BLaER1 treated with 17β-estradiol and CSF1 and Interleukin-3, amounts not matched to agents 10 nM and 100 nM (cell line): ENCODE measurements around the gene BCKDHB.
A peak's percentile ranks its signal among the peaks of the same experiment; 100 is the strongest.
"Not testable (repeated sequence)": the region's sequence is repeated elsewhere in the genome, so short reads cannot be mapped to it uniquely, and the experiment has no call there.

Source experiments
- H3K27ac ChIP-seq, 11 experiments: shearing (Covaris generic); formaldehyde crosslinking; 2 replicates each; pipeline ENCODE4 v1.8.1; 2022
- H3K27me3 ChIP-seq, 11 experiments: shearing (Covaris generic); formaldehyde crosslinking; 2 replicates each; pipeline ENCODE4 v1.8.1; 2022
- H3K36me3 ChIP-seq, 11 experiments: shearing (Covaris generic); formaldehyde crosslinking; 2 replicates each; pipeline ENCODE4 v1.8.1; 2022
- H3K4me1 ChIP-seq, 10 experiments: shearing (Covaris generic); formaldehyde crosslinking; 2 replicates each; pipeline ENCODE4 v1.8.1; 2022
- H3K4me2 ChIP-seq, 11 experiments: shearing (Covaris generic); formaldehyde crosslinking; 2 replicates each; pipeline ENCODE4 v1.8.1; 2022
- H3K4me3 ChIP-seq, 10 experiments: shearing (Covaris generic); formaldehyde crosslinking; 2 replicates each; pipeline ENCODE4 v1.8.1; 2022
- H3K9ac ChIP-seq, 11 experiments: shearing (Covaris generic); formaldehyde crosslinking; 2 replicates each; pipeline ENCODE4 v1.8.1; 2022
- H3K9me3 ChIP-seq, 11 experiments: shearing (Covaris generic); formaldehyde crosslinking; replicated peaks in 1 of 11; 2 replicates each; pipeline ENCODE4 v1.8.1; 2022
- H4K20me1 ChIP-seq, 11 experiments: shearing (Covaris generic); formaldehyde crosslinking; 2 replicates each; pipeline ENCODE4 v1.8.1; 2022
- Cebpa-rat ChIP-seq, 11 experiments: shearing (Covaris generic); IDR thresholded peaks; 2 replicates each; pipeline ENCODE4 v1.8.1; 2022

BCKDHB gene

DNA sequence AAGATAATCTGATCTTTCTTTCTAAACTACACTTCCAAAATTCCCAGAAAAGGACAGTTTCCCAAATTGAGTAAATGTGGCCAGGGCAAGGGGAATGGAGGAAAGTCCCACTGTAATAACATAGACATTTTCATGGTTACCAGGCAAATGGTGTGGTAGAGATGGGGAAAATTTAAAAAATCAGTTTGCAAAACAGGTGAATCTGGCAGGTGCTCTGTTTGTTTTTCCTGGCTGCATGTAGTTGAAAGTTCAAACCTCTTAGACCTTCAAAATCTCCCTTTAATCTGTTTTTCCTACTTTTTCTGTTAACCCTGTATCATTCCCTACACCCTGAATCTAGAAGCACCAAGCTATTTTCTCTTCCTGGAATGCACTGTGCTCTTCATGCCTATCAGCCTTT, 2.0 kb upstream of the BCKDHB start:
- Histone ChIP-seq H3K27me3 (no peaks in the 10 kb centered on the region), H3K27ac (no peak overlapping the region), H3K4me1 (no peaks in the 10 kb centered on the region)

DNA sequence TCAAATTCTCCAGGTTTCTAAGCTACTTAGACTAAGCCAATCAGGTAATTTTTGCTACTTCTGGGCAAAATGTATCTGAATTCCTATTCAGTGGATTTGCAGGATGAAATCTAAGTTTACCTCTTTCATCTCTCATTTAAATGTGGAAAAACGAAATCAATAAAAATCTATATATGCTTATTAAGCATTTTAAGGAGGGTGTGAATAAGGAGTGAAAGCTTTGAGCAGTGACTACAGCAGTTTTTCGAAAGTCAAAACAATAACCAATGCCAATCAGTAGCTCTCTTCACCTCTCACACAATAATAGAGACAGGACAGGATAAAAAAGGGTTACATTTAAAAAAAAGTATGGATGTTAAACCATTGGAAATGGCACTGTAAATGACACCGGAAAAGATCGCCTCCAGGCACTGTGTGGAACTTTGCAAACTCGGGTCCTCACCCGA, 476 bp upstream of the BCKDHB start:
- H3K4me2 ChIP-seq = peak overlapping the region; percentile 15 to 56 (median 44); a peak in 17 of 22 replicates
- H3K27ac ChIP-seq = peak overlapping the region in 5 of 11 experiments; percentile 29 to 37 (median 31); a peak in 5 of 22 replicates
- no peak for TF ChIP-seq Cebpa-rat (IDR thresholded peaks at IDR 0.05)
- H3K36me3 ChIP-seq = no peaks in the 10 kb centered on the region; a peak in 1 of 22 replicates
- no peaks in the 10 kb centered on the region for H3K9me3 ChIP-seq
- no peaks in the 10 kb centered on the region for H3K4me1 ChIP-seq
- H3K4me3 ChIP-seq = peak overlapping the region; percentile 40 to 80 (median 74); a peak in 19 of 20 replicates
- no peaks in the 10 kb centered on the region for H3K27me3 ChIP-seq
- peak overlapping the region in 3 of 11 experiments; percentile 28 to 46 (median 38); a peak in 2 of 22 replicates for H3K9ac ChIP-seq
- H4K20me1 ChIP-seq = no peaks in the 10 kb centered on the region

More for the DNA sequence above, 2.0 kb upstream of the BCKDHB start:
- no peak overlapping the region for H3K9ac ChIP-seq
- H3K36me3 ChIP-seq = no peaks in the 10 kb centered on the region
- no peak overlapping the region for H3K4me3 ChIP-seq
- no peak overlapping the region for H3K4me2 ChIP-seq
- no peaks in the 10 kb centered on the region for H3K9me3 ChIP-seq
- H4K20me1 ChIP-seq = no peaks in the 10 kb centered on the region
- TF ChIP-seq Cebpa-rat (IDR thresholded peaks at IDR 0.05) = no peak

DNA sequence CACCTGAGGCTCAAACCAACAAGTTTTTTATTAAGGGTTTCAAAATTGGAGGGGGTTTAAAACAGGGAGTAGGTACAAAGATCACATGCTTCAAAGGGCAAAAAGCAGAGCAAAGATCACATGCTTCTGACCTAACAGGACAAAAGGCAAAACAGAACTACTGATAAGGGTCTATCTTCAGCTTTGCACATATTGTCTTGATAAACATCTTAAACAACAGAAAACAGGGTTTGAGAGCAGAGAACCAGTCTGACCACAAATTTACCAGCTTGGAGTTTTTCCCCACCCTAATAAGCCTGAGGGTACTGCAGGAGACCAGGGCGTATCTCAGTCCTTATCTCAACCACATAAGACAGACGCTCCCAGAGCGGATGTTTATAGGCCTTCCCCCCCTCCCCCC, 16.1 kb downstream of the BCKDHB start:
- not testable (repeated sequence) for H3K9ac ChIP-seq, H3K27ac ChIP-seq, H3K4me1 ChIP-seq, H3K36me3 ChIP-seq, H3K27me3 ChIP-seq, H3K9me3 ChIP-seq, H3K4me3 ChIP-seq, H3K4me2 ChIP-seq, H4K20me1 ChIP-seq

DNA sequence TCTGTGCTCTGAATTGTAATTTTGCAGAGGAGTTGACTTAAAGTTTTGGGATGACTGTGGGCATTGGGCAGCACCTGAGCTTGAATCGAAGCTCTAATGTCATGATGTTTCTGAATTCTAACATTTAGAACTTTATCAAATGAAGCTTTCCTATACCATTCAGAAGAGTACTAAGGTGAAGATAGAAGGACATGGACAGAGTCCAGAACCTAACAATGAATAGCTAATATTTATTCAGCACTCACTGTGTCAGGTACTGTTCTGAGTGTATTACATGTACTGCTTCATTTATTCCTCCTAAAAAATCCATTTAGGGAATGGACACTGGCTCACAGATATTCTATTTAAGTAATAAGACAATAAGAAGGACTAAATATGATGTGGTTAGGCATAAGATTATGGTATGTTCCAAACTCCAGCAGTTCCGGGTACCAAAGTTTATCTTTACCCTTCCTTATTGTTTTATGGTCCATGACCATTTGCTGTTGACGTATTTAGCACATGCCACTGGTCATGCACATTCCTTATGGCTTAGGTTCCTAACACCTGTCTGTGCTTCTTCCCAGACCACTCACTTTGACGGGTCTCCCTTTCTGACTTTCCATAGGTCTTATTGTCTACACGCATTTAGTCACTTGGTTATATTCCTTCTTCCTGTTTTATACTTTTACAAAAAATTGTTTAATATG, 20.3 kb downstream of the BCKDHB start:
- Histone ChIP-seq H3K9me3 (0 out of 22 replicates have a peak, but pooled peaks cover 0 to 5% (median 0%) of the 10 kb centered on the region in 11 experiments), H3K4me3 (no peak overlapping the region), H3K27me3 (no peaks in the 10 kb centered on the region), H3K36me3 (no peaks in the 10 kb centered on the region; a peak in 1 of 22 replicates), H3K4me2 (no peak overlapping the region), H3K27ac (no peak overlapping the region), H3K4me1 (no peaks in the 10 kb centered on the region), H4K20me1 (no peaks in the 10 kb centered on the region), H3K9ac (no peak overlapping the region)
- no peak for TF ChIP-seq Cebpa-rat (IDR thresholded peaks at IDR 0.05)

DNA sequence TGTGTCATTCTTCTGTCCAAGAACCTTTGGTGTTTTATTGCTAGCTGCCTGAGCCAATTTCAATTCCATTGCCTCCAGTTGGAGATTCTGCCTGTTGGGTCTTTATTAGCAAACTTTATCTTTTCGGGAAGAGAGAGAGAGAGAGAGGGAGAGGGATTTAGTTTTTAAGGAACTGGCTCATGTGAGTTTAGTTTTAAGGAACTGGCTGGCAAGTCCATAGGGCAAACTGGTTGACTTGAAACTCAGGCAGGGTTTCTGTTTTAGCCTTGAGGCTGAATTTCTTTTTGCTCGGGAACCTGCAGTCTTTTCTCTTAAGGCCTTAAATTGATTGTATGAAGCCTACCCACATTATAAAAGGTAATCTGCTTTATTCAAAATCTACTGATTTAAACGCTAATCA, 23.0 kb downstream of the BCKDHB start:
- H3K9me3 ChIP-seq = no peaks in the 10 kb centered on the region
- H3K4me2 ChIP-seq = no peak overlapping the region
- no peak overlapping the region for H3K4me3 ChIP-seq
- no peak for TF ChIP-seq Cebpa-rat (IDR thresholded peaks at IDR 0.05)
- no peak overlapping the region for H3K9ac ChIP-seq
- H4K20me1 ChIP-seq = no peaks in the 10 kb centered on the region
- no peaks in the 10 kb centered on the region for H3K4me1 ChIP-seq
- H3K27me3 ChIP-seq = no peaks in the 10 kb centered on the region
- H3K36me3 ChIP-seq = no peaks in the 10 kb centered on the region; a peak in 1 of 22 replicates
- no peak overlapping the region for H3K27ac ChIP-seq

DNA sequence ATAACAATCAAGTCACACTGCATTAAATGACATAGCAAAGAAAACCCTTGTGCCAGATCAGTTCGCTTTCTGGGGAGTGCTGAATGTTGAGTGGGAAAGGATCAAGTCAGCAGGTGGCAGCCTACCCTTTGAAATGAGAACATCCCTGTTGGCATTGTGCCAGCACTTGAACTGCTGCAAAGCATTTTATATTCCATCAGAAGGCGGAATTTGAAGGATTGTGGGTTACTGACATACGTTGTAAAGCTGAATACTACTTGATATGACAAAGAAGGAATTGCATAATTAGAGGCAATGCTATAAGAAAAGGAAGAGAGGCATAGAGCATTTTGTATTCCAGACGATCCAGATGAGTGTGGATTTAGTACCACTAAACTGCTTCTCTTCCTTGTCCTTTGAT, 26.5 kb downstream of the BCKDHB start:
- Histone ChIP-seq H3K4me3 (no peak overlapping the region), H3K27ac (no peak overlapping the region), H3K9ac (no peak overlapping the region), H3K9me3 (no peaks in the 10 kb centered on the region), H3K4me2 (no peak overlapping the region), H3K27me3 (no peaks in the 10 kb centered on the region), H4K20me1 (no peaks in the 10 kb centered on the region), H3K4me1 (no peaks in the 10 kb centered on the region), H3K36me3 (no peaks in the 10 kb centered on the region; a peak in 1 of 22 replicates)
- no peak for TF ChIP-seq Cebpa-rat (IDR thresholded peaks at IDR 0.05)

DNA sequence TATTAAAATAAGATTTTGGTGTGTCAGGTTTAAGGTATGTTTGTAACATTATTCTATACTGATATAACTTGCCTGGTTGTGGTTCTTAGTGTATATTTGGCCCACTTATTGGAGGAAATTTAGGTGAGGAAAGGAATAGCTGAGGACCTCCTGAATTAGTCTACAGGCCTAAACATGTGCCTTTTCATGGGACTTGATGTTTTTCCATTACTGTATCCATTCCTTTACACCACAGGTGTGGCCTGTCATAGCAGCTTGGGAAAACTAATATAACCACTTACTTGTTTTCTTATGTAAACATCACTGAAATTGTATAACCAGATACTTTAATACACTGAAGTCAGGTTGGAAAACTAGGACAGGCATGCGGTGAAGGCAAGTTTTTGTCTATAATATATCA, 27.6 kb downstream of the BCKDHB start:
- no peak overlapping the region for H3K9ac ChIP-seq
- H3K36me3 ChIP-seq = no peaks in the 10 kb centered on the region; a peak in 1 of 22 replicates
- no peaks in the 10 kb centered on the region for H3K4me1 ChIP-seq
- H3K27me3 ChIP-seq = no peaks in the 10 kb centered on the region
- H3K27ac ChIP-seq = no peak overlapping the region
- H4K20me1 ChIP-seq = no peaks in the 10 kb centered on the region
- H3K4me3 ChIP-seq = no peak overlapping the region
- H3K9me3 ChIP-seq = no peaks in the 10 kb centered on the region
- no peak overlapping the region for H3K4me2 ChIP-seq
- no peak for TF ChIP-seq Cebpa-rat (IDR thresholded peaks at IDR 0.05)

DNA sequence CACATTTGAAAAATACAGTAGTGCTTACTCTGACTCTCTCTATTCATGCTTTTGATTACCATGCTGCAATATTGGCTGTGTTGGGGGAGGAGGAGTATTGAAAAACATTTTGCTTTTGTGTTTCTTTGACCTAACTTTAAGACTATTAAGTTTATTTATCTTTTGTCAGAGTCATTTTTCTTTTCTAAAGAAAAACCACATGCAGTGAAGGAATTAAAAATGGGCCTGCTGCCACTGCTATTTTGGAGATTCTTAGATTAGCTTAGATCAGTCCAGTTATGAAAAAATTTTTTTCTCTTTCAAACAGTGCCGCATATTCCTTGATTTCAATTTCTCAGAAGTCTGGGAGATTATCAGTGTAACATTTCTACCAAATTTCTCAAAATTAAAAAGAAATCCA, 36.1 kb downstream of the BCKDHB start:
- H3K4me1 ChIP-seq = no peaks in the 10 kb centered on the region
- no peak overlapping the region for H3K9ac ChIP-seq
- no peak overlapping the region for H3K4me3 ChIP-seq
- no peak overlapping the region for H3K4me2 ChIP-seq
- H3K9me3 ChIP-seq = no peaks in the 10 kb centered on the region
- no peaks in the 10 kb centered on the region for H3K36me3 ChIP-seq
- no peak overlapping the region for H3K27ac ChIP-seq
- no peaks in the 10 kb centered on the region for H4K20me1 ChIP-seq
- H3K27me3 ChIP-seq = no peaks in the 10 kb centered on the region
- TF ChIP-seq Cebpa-rat (IDR thresholded peaks at IDR 0.05) = no peak

DNA sequence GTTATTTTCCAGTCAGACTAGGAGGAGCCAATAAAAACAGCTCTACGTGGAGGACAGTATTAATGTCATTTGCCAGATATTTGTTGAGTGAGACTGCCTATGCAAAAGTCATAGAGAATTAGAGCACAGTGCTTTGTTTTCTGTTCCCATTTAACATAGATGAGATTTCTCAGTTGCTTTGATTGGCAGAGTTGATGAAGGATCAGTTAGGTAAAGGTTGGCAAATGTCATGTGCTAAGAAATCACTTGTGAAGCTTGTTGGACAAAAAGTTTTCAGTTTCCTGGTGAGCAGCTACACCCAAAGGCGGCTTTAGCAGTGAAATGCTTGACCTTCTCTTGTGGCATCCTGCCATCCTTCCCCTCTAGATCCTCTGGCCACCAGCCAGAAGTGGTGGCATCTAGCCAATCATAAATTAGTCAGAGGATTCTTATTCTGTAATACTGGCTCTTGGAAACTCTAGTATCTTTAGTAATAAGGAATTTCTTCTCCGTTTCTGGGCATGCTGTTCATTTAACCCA, 37.0 kb downstream of the BCKDHB start:
- Histone ChIP-seq H3K4me3 (no peak overlapping the region), H3K9me3 (no peaks in the 10 kb centered on the region), H3K27me3 (no peaks in the 10 kb centered on the region), H3K4me2 (no peak overlapping the region), H3K36me3 (no peaks in the 10 kb centered on the region), H3K27ac (no peak overlapping the region), H3K9ac (no peak overlapping the region), H3K4me1 (no peaks in the 10 kb centered on the region), H4K20me1 (no peaks in the 10 kb centered on the region)
- no peak for TF ChIP-seq Cebpa-rat (IDR thresholded peaks at IDR 0.05)

DNA sequence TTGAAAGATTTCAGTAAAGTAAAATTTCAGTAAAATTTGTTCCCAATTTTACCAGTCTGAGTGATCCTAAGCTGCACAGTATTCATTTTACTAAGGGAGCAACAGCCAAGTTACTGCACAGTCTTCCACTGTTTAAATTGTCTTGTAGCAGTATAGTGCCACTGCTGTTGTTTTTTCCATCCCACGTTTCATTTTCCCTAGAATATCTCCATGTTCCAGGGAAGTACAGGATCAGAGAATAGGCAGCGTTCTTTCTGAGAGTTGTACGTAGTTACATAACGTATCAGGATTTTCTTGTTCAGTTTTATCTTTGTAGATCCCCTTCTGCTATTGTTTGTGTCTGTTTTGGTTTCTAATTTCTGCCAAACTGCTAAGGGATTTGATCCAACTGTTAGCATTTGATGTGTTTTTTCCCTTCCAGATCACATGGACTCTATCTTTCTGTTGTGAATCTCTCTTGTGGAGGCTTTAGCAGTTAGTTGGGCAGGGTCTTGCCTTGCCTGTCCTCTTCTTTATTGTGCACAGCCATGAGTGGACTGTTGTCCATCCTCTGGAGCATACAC, 38.4 kb downstream of the BCKDHB start:
- no peaks in the 10 kb centered on the region for H3K9me3 ChIP-seq
- no peak for TF ChIP-seq Cebpa-rat (IDR thresholded peaks at IDR 0.05)
- H3K27me3 ChIP-seq = no peaks in the 10 kb centered on the region
- H4K20me1 ChIP-seq = no peaks in the 10 kb centered on the region
- H3K4me3 ChIP-seq = no peak overlapping the region
- no peak overlapping the region for H3K27ac ChIP-seq
- no peak overlapping the region for H3K4me2 ChIP-seq
- no peaks in the 10 kb centered on the region for H3K36me3 ChIP-seq
- H3K4me1 ChIP-seq = no peaks in the 10 kb centered on the region
- H3K9ac ChIP-seq = no peak overlapping the region
